ENCODE results near the gene ASPRV1. TPM values are rescaled to one million over a fixed set of nuclear protein-coding genes. Genes with fewer than 3 reads are reported as not detected.

The ASPRV1 gene
- total and polyA plus RNA-seq, 10 of the 15 experiments (the other 5 are each of a cell fraction or from before 2014, with no cell fraction given): 0.11 to 1.1 (median 0.33) TPM

GRCh38 chr2:69939722-69940121, 21.7 kb downstream of the ASPRV1 start:
- TF ChIP-seq WRNIP1 (IDR thresholded peaks at IDR 0.05; ENCODE audit: borderline replicate concordance, low read depth, low read length): no peak
- no peak for TF ChIP-seq SKIL (IDR thresholded peaks at IDR 0.05; ENCODE audit: low read depth, poor library complexity, severe bottlenecking)
- TF ChIP-seq SUPT20H (IDR thresholded peaks at IDR 0.05; ENCODE audit: borderline replicate concordance, control insufficient read depth, low read depth, low read length): no peak
- no peak for TF ChIP-seq FOXM1 (IDR thresholded peaks at IDR 0.05; ENCODE audit: low read depth, low read length)
- TF ChIP-seq KDM1A (IDR thresholded peaks at IDR 0.05; ENCODE audit: borderline replicate concordance): no peak
- no peak for TF ChIP-seq SMC3 (IDR thresholded peaks at IDR 0.05; ENCODE audit: borderline replicate concordance, low read length)
- POLR2A ChIA-PET: no interaction called here
- in situ Hi-C loops (cut with MboI): no loop called here

More at GRCh38 chr2:69939722-69940121, 21.7 kb downstream of the ASPRV1 start:
- 98% methylated on average over 14 of the region's 14 CpGs for WGBS (ENCODE audit: insufficient coverage, insufficient replicate concordance, low lambda C conversion rate, missing lambda C conversion rate)
- BruUV-seq (replicated peaks): no TSS peak
- Histone ChIP-seq H3K9ac (ENCODE audit: control insufficient read depth, insufficient read depth, low read length) (no peak overlapping the region), H3K4me2 (ENCODE audit: control insufficient read depth, insufficient read depth) (no peak overlapping the region), H3K79me2 (ENCODE audit: control insufficient read depth, insufficient read depth, low read length) (no peaks in the 10 kb centered on the region), H4K20me1 (ENCODE audit: control insufficient read depth, insufficient read depth) (no peaks in the 10 kb centered on the region), H3K27me3 (replicated peaks in 1 of 2; ENCODE audit: control insufficient read depth in 2 of 2, insufficient read depth in 2 of 2, low read length in 1 of 2) (no peaks in the 10 kb centered on the region), H3K9me3 (replicated peaks; ENCODE audit: control insufficient read depth, insufficient read depth, low read length) (no peaks in the 10 kb centered on the region), H2AFZ (ENCODE audit: control insufficient read depth, low read depth, low read length) (no peak overlapping the region), H3K4me3 (no peak overlapping the region), H3K27ac (ENCODE audit: control insufficient read depth, insufficient read depth) (no peak overlapping the region), H3K4me1 (ENCODE audit: control insufficient read depth, insufficient read depth, low read length) (no peaks in the 10 kb centered on the region), H3K36me3 (ENCODE audit: control insufficient read depth in 2 of 2, insufficient read depth in 2 of 2, low read length in 1 of 2) (peaks cover 0 to 25% of the 10 kb centered on the region in 2 experiments; a peak in 3 of 4 replicates)
- DNase-seq (ENCODE audit: low read depth, low spot score) (no peak), ATAC-seq (no peak), FAIRE-seq (no peak)
- RAD21 ChIA-PET (ENCODE audit: unreplicated experiment): no interaction called here
- intact Hi-C loops (cut with micrococcal nuclease; ENCODE audit: unreplicated experiment): no loop called here
- SMC1A ChIA-PET (ENCODE audit: uncharacterized antibody, unreplicated experiment): interaction anchor here (0.7 to 1.7 kb wide), 3 partner anchors 12 to 113 kb away, joined by 3 read pairs; no protein-coding TSS in a partner anchor
- CTCF ChIA-PET: no interaction called here
